ENCODE measurements around the gene CMTM5.

CMTM5 gene

DNA sequence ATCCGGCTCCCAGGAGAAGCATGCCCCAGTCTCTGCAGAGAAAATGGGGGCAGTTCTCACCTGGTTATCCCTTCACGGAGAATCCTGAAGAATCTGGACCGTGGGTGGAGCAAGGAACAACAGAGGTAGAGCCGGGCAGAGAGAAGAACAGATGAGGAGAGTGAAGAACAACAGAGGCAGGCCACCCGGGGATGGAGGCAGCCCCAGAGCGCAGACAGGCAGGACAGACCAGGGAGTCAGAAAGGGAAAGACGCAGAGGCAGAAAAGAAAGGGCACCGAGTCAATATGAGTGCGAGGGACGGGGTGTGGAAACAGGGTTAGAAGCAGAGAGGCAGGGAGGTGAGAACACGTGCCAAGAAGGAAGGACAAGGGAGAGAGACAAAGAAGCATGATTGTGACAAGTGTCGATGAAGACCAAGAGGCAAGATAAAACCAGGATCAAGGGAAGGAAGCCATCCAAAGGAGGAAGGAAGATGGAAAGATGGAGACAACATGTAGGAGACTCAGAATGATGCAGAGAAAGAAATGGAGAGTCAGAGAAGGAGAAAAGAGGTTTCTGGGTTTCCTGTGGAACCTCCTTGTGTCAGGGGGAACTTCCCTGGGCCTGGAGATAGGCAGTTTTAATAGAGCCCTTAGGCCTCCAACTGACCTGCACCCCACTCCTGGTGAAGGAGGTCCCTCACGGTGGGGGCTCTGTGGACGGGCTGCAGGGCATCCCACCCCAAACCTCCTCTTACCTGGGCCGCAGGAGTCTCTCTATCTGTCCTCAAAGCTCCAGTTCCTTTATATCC, 30.9 kb downstream of the CMTM5 start, which contains the start of gene MYH6:
MYH6 (minus strand) TSS at position 758 of the 791 bp plus-strand sequence. CDS start 1,050 bp downstream, outside the sequence.
- TF ChIP-seq, protein P1, sequence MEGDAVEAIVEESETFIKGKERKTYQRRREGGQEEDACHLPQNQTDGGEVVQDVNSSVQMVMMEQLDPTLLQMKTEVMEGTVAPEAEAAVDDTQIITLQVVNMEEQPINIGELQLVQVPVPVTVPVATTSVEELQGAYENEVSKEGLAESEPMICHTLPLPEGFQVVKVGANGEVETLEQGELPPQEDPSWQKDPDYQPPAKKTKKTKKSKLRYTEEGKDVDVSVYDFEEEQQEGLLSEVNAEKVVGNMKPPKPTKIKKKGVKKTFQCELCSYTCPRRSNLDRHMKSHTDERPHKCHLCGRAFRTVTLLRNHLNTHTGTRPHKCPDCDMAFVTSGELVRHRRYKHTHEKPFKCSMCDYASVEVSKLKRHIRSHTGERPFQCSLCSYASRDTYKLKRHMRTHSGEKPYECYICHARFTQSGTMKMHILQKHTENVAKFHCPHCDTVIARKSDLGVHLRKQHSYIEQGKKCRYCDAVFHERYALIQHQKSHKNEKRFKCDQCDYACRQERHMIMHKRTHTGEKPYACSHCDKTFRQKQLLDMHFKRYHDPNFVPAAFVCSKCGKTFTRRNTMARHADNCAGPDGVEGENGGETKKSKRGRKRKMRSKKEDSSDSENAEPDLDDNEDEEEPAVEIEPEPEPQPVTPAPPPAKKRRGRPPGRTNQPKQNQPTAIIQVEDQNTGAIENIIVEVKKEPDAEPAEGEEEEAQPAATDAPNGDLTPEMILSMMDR (IDR thresholded peaks at IDR 0.05; ENCODE audit: low read depth, low read length): no peak
- H3K4me3 ChIP-seq (ENCODE audit: low read depth, low read length): no peak within 1 kb of the TSS

DNA sequence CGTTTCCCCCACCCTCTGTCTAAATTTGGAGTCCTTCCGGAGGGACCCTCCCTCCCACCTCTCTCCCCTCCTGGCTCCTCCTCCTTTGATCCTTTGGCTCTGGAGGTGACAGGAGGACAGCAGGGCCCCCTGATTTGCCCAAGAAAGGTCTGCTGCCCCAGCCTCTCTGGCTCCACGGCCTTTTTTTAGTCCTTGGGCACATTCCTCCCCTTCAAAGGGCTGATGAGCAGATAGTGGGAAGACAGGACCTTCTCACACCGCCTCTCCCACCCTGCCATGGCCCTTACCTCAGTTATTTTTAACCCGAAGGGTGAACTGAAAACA, 31.4 kb downstream of the CMTM5 start:
- TF ChIP-seq, protein P1 (IDR thresholded peaks at IDR 0.05; ENCODE audit: low read depth, low read length): no peak
- H3K4me3 ChIP-seq (ENCODE audit: low read depth, low read length): no peak overlapping the region

DNA sequence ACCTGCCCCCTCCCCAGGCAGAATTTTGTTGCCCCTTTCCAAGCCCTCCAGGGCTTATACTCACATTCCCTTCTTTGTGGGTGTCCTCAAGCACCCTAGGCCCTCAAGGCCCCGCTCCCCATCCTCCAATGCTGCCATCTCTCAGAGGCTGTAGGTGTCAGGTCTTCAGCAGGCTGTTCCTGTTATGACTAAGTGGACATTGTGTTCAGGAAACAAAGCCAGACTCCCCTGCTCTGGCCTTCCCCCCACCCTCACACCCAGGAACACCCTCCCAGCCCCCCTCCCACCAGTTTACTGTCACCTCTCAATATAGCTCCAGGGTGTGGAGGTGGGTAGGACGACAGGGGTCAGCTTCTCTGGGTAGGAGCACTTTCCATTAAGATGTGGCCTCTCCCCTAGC, 32.6 kb downstream of the CMTM5 start:
- H3K4me3 ChIP-seq (ENCODE audit: low read depth, low read length): no peak overlapping the region
- TF ChIP-seq, protein P1 (IDR thresholded peaks at IDR 0.05; ENCODE audit: low read depth, low read length): no peak

DNA sequence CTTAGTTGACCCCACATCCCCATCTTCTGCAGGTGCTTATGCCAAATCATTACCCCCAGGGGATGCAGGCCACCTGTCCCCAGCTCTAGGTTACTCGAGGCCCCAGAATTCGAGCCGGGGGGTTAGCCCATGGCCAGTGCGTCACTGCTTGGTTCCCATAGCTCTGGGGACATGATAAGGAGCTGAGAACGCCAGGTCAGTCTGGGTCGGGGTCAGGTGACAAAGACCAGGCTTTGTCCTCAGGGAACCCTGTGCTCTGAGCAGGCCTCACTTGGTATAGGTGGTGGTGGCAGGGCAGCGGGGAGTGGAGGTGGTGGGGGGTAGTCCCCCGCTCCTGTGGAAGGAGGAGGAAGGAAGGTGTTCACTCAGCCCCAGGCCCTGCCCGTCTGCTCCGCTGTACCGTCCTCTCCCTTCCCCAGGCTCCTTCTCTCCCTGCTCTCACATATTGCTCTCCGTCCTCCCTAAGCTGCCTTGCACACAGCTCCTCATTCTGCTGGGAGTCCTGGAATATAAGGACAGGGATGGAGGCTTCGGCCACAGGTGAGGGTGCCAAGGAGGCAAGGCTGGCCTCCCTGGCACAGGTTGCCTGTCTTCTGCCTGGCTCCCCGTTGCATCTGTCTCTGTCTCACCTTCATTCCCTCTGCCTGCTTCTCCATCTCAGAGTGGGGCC, 33.3 kb downstream of the CMTM5 start:
- TF ChIP-seq, protein P1 (IDR thresholded peaks at IDR 0.05; ENCODE audit: low read depth, low read length): no peak
- H3K4me3 ChIP-seq (ENCODE audit: low read depth, low read length): no peak overlapping the region

DNA sequence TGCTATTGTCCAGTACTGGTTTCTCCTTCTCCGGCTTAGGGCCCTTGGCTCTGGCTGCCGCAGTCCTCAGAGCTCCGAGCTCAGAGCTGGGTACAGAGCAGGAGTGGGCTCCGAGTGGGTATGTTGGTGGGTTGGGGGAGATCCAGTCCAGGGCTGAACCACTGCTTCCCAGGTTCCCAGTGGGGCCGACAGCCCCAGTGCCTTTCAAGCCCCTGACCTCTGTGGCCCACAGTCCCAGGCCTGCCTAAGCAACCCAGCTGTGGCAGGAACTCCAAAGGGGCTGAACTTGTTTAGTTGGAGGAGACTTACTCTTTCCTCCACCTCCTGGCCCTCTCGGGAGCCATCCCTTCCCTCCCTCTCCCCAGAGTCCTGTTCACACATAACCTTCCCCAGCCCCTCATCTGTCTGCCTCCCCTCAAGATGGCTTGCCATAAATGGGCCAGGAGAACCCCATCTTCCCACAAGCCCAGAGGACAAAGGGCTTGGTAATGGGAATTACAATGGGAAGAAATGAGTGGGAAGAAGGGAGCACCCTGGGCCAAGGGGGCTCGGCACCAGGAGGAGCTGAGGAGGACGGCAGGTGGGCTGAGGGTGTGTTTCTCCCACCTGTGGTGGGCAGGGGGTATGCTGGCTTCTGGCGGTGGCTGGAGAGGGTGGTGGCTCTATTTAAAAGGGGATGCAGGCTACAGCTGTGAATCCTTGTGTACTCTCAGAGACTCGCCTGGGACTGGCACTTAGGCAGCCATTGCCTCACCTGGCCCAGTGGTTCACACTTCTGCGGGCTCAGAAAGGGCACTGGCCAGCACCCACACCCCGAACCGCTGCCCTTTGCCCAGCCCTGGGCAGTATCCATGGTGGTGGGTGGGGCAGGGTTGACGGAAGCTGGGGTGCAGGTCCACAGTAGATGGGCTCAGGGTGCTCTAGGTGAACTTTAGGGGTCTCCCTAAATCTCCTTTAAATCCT, 35.0 kb downstream of the CMTM5 start:
- no peak overlapping the region for H3K4me3 ChIP-seq (ENCODE audit: low read depth, low read length)
- TF ChIP-seq, protein P1 (IDR thresholded peaks at IDR 0.05; ENCODE audit: low read depth, low read length): no peak

DNA sequence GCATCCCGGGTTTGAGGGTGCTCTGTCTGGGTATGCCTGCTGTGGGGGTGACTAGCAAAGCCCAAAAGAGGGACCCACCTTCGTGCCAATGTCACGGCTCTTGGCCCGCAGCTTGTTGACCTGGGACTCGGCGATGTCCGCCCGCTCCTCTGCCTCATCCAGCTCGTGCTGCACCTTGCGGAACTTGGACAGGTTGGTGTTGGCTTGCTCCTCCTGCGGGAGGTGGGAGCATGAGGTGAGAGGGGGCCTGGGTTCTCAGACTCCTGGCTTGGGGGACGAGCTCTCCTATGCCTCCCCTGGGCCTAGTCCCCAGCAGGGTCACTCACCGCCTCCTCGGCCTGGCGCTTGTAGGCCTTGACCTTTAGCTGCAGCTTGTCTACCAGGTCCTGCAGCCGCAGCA, 36.8 kb downstream of the CMTM5 start:
- TF ChIP-seq, protein P1 (IDR thresholded peaks at IDR 0.05; ENCODE audit: low read depth, low read length): no peak
- H3K4me3 ChIP-seq (ENCODE audit: low read depth, low read length): no peak overlapping the region
